Mucosa of descending colon (tissue), 3 donors: Measurements from ENCODE around the gene TMEM151B. TPM values are rescaled to one million over a fixed set of nuclear protein-coding genes. Genes with fewer than 3 reads are reported as not detected.
A peak's percentile ranks its signal among the peaks of the same experiment; 100 is the strongest.
"Not testable (repeated sequence)": the region's sequence is repeated elsewhere in the genome, so short reads cannot be mapped to it uniquely, and the experiment has no call there.

Source experiments
- ATAC-seq: fragments of 200-7000 bp; cut with Tn5 transposase; one replicate; pipeline ENCODE4 v1.9.1; 2020; ENCODE audit warnings: mild to moderate bottlenecking, moderate library complexity
- DNase-seq, 3 donors: peaks; one replicate each; pipeline ENCODE4 v3.0.0-alpha.2; 2020
- H3K36me3 ChIP-seq: fragments of 200-600 bp; one replicate; pipeline ENCODE4 v1.8.0; 2021; ENCODE audit warnings: low read depth, mild to moderate bottlenecking
- H3K4me1 ChIP-seq: fragments of 200-600 bp; one replicate; pipeline ENCODE4 v1.8.0; 2021; ENCODE audit warnings: low read depth, mild to moderate bottlenecking
- H3K4me3 ChIP-seq: fragments of 200-600 bp; one replicate; pipeline ENCODE4 v1.8.0; 2021; ENCODE audit warnings: mild to moderate bottlenecking
- H3K9me3 ChIP-seq: fragments of 200-600 bp; one replicate; pipeline ENCODE4 v1.8.0; 2021; ENCODE audit warnings: mild to moderate bottlenecking
- intact Hi-C, 2 donors: fragments of 100-400 bp; cut with DNase I in 1 of 2; cut with micrococcal nuclease in 1 of 2; formaldehyde crosslinking; loops; one replicate each; pipeline versions ENCODE4 v1.11.0 to v1.11.1; 2022; cut with DNase I, micrococcal nuclease
- total RNA-seq, 3 donors: library from RNA; stranded (reverse); fragmentation: NEBNext Ultra II Directional in 2 of 3; extraction: Animal tissue kit (Norgen Biotek cat#: 25700) in 2 of 3; gene quantifications; one replicate each; pipeline versions ENCODE4 v1.2.1 to v1.2.4, GENCODE V29; 2021 to 2023
- TF ChIP-seq, protein P1 (sequence below): fragments of 200-600 bp; IDR thresholded peaks from one replicate; pipeline ENCODE4 v1.8.0; 2022; ENCODE audit warnings: antibody characterized with exemption, mild to moderate bottlenecking
- donor health status: DM: no; HTN: no; CAD: no; lungs with moderate emphysema.
- donor health status: DM: no; HTN: no; CAD: no.
- donor health status: DM: no; HTN: yes; CAD: no.

Gene TMEM151B
- total RNA-seq, 3 donors from 2014 or later = 0.17 to 1.4 (median 0.31) TPM

DNA sequence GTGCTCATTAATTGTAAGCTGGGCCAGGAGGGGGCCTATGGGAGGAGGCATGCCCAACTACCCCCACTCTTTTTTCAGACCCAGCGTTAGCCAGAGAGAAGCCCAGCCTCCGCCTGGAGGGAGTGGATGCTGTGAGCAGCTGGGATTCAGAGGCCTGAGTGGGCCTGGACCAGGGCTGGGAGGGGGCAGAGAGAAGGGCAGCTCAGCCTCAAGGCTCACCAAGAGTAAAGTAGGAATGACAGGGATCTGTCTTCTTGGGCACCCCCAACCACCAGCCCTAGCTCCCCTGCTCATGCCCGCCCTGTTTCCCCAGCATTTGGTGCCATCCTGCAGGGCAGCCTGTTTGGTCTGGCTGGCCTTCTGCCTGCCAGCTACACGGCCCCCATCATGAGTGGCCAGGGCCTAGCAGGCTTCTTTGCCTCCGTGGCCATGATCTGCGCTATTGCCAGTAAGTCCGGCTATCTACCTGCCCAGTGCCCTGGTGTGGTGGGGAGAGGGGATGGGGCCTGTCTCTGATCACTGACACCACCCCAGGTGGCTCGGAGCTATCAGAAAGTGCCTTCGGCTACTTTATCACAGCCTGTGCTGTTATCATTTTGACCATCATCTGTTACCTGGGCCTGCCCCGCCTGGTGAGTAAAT lies 40.1 kb upstream of the TMEM151B start:
- H3K4me1 ChIP-seq = peaks cover 9% of the 10 kb centered on the region
- no peak for DNase-seq
- H3K36me3 ChIP-seq = no peaks in the 10 kb centered on the region
- ATAC-seq = no peak
- no peaks in the 10 kb centered on the region for H3K9me3 ChIP-seq
- intact Hi-C loops = loop anchor here in 1 of 2 donors (10.0 kb wide), 1 partner anchor 55 kb away; no protein-coding TSS in a partner anchor
- no peak overlapping the region for H3K4me3 ChIP-seq
- TF ChIP-seq, protein P1, sequence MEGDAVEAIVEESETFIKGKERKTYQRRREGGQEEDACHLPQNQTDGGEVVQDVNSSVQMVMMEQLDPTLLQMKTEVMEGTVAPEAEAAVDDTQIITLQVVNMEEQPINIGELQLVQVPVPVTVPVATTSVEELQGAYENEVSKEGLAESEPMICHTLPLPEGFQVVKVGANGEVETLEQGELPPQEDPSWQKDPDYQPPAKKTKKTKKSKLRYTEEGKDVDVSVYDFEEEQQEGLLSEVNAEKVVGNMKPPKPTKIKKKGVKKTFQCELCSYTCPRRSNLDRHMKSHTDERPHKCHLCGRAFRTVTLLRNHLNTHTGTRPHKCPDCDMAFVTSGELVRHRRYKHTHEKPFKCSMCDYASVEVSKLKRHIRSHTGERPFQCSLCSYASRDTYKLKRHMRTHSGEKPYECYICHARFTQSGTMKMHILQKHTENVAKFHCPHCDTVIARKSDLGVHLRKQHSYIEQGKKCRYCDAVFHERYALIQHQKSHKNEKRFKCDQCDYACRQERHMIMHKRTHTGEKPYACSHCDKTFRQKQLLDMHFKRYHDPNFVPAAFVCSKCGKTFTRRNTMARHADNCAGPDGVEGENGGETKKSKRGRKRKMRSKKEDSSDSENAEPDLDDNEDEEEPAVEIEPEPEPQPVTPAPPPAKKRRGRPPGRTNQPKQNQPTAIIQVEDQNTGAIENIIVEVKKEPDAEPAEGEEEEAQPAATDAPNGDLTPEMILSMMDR = no peak

DNA sequence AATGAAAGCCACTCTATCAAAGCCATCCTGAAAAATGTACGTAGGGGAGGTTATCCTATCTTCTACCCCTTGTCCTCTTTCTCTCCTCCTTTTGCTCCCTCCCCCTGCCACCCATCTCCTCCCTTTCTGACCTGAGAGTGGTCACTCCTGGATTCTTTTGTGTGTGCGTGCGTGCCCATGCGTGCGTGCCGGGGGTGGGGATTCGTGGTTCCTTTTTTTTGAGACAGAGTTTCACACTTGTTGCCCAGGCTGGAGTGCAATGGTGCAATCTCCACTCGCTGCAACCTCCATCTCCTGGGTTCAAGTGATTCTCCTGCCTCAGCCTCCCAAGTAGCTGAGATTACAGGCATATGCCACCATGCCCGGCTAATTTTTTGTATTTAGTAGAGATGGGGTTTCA lies 38.8 kb upstream of the TMEM151B start:
- not testable (repeated sequence) for H3K9me3 ChIP-seq, H3K4me1 ChIP-seq, DNase-seq, H3K4me3 ChIP-seq, ATAC-seq, H3K36me3 ChIP-seq
- intact Hi-C loops = loop anchor here in 1 of 2 donors (10.0 kb wide), 1 partner anchor 57 kb away; no protein-coding TSS in a partner anchor

DNA sequence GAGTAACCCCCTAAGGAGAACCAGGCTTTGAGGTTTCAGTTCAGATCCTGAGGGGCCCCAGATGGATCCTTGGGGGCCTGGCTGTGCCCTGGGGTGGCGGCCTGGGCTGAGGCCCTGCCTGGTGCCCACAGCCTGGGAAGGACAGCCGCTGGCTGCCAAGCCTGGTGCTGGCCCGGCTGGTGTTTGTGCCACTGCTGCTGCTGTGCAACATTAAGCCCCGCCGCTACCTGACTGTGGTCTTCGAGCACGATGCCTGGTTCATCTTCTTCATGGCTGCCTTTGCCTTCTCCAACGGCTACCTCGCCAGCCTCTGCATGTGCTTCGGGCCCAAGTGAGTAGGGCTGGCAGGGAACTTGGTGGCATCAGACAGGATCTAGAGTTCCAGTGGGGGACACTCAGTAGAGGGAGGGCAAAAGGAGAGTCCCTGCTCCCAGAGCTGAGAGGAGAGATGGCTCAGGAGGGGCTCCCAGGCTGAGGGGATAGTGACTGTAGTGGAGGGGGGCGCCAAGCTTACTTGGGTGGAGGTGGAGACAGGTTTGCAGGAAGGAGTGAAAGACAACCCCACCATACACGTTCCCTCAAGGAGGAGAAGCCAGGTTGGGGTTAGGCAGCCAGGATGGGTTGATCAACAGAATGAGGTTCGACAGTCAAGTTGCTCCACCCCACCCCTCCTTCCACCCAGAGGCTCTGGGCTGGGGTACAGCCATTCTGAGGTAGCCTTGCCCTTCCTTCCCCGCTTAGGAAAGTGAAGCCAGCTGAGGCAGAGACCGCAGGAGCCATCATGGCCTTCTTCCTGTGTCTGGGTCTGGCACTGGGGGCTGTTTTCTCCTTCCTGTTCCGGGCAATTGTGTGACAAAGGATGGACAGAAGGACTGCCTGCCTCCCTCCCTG lies 37.3 kb upstream of the TMEM151B start:
- TF ChIP-seq, protein P1 = no peak
- Histone ChIP-seq H3K9me3 (no peaks in the 10 kb centered on the region), H3K4me3 (no peak overlapping the region), H3K36me3 (no peaks in the 10 kb centered on the region), H3K4me1 (peaks cover 13% of the 10 kb centered on the region)
- intact Hi-C loops = loop anchor here in 1 of 2 donors (10.0 kb wide), 1 partner anchor 58 kb away; no protein-coding TSS in a partner anchor
- DNase-seq = no peak
- ATAC-seq = no peak

DNA sequence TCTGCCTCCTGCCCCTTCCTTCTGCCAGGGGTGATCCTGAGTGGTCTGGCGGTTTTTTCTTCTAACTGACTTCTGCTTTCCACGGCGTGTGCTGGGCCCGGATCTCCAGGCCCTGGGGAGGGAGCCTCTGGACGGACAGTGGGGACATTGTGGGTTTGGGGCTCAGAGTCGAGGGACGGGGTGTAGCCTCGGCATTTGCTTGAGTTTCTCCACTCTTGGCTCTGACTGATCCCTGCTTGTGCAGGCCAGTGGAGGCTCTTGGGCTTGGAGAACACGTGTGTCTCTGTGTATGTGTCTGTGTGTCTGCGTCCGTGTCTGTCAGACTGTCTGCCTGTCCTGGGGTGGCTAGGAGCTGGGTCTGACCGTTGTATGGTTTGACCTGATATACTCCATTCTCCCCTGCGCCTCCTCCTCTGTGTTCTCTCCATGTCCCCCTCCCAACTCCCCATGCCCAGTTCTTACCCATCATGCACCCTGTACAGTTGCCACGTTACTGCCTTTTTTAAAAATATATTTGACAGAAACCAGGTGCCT lies 36.6 kb upstream of the TMEM151B start:
- Histone ChIP-seq H3K36me3 (no peaks in the 10 kb centered on the region), H3K4me1 (peaks cover 18% of the 10 kb centered on the region), H3K4me3 (no peak overlapping the region), H3K9me3 (no peaks in the 10 kb centered on the region)
- TF ChIP-seq, protein P1 = no peak
- DNase-seq (no peak), ATAC-seq (no peak)
- intact Hi-C loops = loop anchor here in 1 of 2 donors (10.0 kb wide), 1 partner anchor 59 kb away; no protein-coding TSS in a partner anchor

DNA sequence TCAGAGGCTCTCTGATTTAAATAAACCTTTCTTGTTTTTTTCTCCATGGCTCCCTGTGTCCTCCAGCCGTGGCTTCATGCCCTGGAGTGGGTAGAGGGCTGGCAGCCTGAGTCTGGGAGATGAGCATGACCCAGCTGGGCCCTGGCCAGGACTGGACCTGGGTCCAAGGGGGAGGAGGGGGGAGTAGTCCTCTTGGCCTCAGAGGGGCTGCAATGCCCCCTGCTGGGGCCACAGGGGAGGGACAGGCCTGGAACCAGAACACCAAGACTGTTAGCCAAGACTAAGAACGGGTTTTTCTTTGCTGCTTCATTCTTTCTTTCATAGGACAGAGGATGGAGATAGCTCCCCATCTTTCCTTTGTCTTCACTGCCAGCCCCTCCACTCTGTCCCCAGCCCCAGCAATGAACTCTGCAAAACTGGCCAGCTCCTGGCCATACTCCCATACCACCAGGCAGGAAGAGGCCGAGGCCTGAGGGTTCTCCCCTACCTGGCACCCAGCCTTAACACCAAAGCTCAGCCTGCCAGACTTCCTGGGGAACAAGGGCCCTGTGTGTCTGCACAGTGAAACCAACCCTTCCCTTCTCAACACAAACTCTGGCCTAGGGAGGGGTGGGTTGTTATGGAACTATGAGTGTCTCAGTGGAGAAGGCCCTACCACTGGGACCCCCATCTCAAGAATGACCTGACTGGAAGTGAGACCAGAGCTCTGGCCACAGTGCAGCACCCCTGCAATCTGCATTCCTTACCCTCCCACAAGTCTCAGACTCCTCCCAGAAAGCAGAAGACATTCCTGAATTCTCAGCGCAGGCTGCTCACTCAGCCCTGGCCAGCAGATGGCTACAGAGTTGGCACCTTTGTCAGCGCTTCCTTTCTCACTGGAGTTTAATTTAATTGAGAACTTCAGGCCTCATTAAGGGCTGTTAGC lies 35.9 kb upstream of the TMEM151B start:
- Histone ChIP-seq H3K4me3 (no peak overlapping the region), H3K9me3 (no peaks in the 10 kb centered on the region), H3K36me3 (no peaks in the 10 kb centered on the region), H3K4me1 (peaks cover 18% of the 10 kb centered on the region)
- DNase-seq (peak in 2 of 3 donors; percentile 72 to 74), ATAC-seq (peak; percentile 38)
- intact Hi-C loops = loop anchor here in 1 of 2 donors (10.0 kb wide), 1 partner anchor 60 kb away; no protein-coding TSS in a partner anchor
- TF ChIP-seq, protein P1 = peak; percentile 28
